Activated CD8-positive, alpha-beta memory T cell treated with anti-CD3 and anti-CD28 coated beads for 24 hours (primary cell): ENCODE data around the gene AIG1.
"Not testable (repeated sequence)": the region's sequence is repeated elsewhere in the genome, so short reads cannot be mapped to it uniquely, and the experiment has no call there.

ENCODE experiments used
- DNase-seq: peaks from one replicate; pipeline ENCODE4 v3.0.0-alpha.2; 2020

AIG1 gene

GRCh38 chr6:143293523-143293922 is 232.8 kb downstream of the AIG1 start:
- no peak for DNase-seq

DNA sequence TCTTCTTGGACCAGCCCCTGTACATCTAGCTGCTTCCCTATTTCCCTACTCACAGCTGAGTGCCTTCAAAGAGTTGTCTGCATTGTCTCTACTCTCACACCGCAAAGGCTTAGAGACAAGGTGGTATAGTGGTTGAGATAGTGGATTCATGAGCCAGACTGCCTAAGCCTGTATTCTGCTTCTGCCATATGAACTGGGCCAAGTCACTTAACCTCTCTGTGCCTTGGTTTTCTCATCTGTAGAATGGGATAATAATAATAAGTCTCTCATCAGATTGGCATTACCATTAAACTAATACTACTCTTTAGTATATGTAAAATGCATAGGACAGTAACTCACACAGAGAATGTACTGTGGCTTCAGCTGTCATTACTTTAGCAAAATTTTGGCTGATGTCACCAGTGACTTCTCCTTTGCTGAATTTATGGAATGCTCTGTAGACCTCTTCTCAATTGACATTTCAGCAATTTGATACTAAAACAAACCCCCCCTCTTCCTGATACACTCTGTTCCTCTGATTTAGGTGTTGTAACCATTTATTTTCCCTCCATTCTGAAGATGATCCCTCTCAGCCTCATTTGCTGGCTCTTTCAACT is 233.7 kb downstream of the AIG1 start:
- DNase-seq: no peak

GRCh38 chr6:143295932-143296331 is 235.2 kb downstream of the AIG1 start:
- no peak for DNase-seq

GRCh38 chr6:143298071-143298470 is 237.4 kb downstream of the AIG1 start:
- no peak for DNase-seq

- DNase-seq: no peak
Observed at GRCh38 chr6:143299253-143300166, 238.8 kb downstream of the AIG1 start.

GRCh38 chr6:143301188-143301587 is 240.5 kb downstream of the AIG1 start:
- DNase-seq: no peak

- DNase-seq: not testable (repeated sequence)
Observed at GRCh38 chr6:143307760-143308159, 247.1 kb downstream of the AIG1 start.

DNA sequence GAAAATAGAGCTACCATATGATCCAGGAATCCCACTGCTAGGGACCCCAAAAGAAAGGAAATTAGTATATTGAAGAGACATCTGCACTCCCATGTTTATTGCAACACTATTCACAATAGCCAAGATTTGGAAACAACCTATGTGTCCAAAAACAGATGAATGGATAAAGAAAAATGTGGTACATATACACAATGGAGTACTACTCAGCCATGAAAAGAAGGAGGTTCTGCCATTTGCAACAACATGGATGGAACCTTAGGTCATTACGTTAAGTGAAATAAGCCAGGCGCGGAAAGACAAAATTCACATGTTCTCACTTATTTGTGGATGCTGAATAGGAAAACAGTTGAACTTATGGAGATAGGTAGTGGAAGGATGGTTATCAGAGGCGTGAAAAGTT is 252.5 kb downstream of the AIG1 start:
- DNase-seq: no peak

DNA sequence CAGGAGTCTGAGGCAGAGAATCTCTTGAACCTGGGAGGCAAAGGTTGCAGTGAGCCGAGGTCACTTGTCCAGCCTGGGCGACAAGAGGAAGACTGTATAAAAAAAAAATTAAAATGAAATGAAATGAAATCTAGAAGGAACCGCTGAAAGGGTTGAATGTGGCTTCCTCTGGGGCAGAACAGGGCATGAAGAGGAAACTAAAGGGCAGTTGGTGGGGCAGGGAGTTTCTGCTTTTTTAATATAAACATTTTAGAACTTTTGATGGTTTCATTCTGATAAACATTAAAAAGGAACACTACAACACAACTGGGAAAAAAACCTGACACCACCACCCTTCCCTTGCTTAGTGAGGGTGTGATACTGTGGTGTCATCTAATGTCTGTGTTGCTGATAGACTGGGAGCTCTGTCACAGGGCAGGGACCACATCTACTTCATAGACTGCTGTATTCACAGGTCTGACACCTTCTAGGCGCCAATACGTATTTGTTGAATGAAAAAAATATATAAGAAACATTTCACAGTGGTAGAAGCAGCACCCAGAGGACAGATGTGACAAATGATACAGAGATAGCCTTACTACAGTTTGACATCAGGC is 260.9 kb downstream of the AIG1 start:
- DNase-seq: no peak

GRCh38 chr6:143322386-143322785 is 261.7 kb downstream of the AIG1 start:
- no peak for DNase-seq

- no peak for DNase-seq
Observed at GRCh38 chr6:143323729-143324470, 263.2 kb downstream of the AIG1 start.

GRCh38 chr6:143325379-143326140 is 264.9 kb downstream of the AIG1 start:
- no peak for DNase-seq

DNA sequence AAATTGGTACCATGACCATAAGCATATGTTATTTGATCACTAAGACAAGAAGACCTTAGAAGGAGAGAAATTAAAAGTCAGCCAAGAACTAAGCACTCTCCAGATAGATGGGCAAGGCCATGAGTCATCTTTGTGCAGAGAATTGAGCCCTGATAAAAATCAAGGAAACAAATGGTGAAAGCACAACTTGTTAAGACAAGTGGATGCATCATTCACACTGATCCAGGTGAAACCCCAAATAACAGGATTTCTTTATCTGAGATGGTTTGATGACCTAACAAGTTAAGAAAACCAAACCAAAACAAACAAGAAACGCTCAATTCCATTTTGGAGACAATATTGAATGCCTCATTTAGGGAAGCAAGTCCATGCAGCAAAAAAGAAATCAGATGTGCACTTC is 268.2 kb downstream of the AIG1 start:
- no peak for DNase-seq

DNA sequence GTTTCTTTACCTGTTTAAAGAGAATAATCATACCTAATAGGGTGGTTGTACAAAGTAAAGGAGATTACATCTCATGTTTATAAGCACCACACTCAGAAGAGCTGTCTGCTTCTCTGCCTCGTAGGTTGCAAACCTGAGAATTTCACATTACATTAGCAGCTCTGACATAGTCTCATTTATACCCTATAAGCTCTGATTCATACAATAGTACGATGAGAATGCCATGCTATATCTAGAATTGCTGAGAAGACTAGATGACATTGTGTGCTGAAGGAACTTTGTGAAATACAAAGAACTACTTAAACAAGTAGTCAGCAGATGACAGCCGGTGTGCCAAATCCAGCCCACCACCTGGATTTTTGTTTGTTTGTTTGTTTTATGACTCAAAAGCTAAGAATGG is 268.6 kb downstream of the AIG1 start:
- DNase-seq: no peak

DNA sequence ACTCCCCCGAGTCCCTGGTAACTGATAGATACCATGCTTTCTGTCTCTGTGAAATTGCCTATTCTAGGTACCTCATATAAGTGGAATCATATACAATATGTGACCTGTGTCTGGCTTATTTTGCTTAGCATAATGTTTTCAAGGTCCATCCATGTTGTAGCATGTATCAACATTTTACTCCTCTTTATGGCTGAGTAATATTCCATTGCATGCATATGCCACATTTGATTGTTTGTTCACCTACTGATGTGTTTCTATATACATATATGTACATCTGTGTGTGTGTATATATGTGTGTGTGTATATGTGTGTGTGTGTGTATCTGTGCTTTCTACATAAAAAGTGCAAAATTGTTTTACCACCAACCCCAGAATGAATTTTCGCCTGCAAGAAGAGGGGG is 270.7 kb downstream of the AIG1 start:
- no peak for DNase-seq

DNA sequence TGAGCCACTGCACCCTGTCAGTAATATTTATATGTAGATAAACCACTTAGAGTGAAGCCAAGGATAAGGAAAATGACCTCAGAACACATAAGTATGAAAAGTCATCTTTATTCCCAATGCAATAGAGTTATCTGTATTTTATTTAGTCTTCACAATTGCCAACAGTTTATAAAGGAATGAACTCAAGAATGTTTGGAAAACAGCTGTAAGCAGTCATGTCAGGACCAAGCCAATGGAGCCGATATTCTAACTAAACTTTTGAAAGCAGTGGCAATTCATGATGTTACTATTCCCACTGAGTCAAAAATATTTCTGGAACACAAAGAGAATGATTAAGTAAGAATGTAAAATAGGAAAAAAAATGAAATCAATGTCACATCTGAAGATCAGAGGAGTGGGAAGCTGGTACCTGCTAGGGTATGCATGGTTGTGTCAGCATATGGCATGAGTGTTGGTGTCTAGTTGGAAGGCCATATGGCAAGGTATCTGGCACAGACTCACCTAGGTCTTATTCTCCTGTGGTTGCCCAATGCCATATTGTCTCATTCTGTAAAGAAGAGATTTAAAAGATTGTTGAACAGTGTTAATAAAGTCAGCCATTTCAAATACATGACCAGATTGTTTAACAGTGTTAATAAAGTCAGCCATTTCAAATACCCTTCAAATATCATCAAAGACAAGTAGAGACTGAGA is 271.6 kb downstream of the AIG1 start:
- no peak for DNase-seq

GRCh38 chr6:143333081-143333480 is 272.4 kb downstream of the AIG1 start:
- no peak for DNase-seq

GRCh38 chr6:143333749-143334520 is 273.2 kb downstream of the AIG1 start:
- DNase-seq: no peak

DNA sequence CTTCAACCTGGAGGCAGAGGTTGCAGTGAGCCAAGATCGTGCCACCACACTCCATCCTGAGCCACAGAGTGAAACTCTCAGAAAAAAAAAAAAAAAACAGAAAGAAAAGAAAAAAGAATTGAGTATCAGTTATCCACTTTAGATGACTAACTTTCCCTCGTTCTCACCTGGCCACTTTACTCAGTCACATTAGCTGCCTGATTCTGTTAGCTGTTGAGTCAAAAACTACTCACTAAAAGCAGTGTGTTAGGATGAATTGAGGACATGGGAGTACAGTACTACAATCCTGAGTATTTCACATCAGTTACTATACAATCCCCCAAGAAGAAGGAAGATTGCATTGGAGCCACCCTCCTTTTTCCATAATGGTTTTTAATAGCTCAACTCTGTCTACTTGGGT is 275.2 kb downstream of the AIG1 start:
- no peak for DNase-seq

DNA sequence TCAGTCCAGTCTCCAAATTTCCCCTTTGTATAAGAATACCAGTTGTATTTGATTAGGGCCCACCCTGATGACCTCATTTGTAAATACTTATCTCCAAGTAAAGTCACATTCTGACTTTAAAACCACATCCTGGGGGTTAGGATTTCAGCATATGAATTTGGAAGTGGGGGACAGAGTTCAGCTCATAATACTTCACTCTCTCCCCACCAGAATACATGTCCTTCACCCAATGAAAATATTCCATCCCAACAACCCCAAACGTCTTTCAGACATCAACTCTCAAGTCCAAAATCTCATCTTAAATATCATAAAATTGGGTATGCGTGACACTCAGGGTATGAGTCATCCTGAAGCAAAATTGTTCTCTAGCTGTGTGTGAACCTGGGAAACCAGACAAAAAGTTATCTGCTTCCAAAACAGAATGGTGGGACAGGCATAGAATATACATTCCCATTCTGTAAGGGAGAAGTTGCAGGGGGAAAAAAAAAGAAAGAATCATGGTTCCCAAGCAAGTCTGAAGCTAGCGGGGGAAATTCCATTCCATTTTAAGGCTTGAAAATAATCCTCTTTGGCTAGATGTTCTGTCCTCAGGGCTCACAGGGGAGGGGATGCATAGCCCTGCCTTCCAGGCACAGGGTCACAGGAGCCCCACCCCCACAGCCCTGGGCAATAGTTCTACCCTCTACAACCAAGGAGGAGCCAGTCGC is 275.9 kb downstream of the AIG1 start:
- no peak for DNase-seq
